Inflammatory macrophage (primary cell): ENCODE data around the gene SLC51B.

Experiments used
- DNase-seq, 2 donors: peaks; one replicate each; pipeline ENCODE4 v3.0.0-alpha.2; 2020 to 2022

Gene SLC51B

GRCh38 chr15:65101891-65102708 lies 56.9 kb downstream of the SLC51B start:
- no peak for DNase-seq

- no peak for DNase-seq
Measured at GRCh38 chr15:65102912-65103311, 57.7 kb downstream of the SLC51B start.
